Hypothalamus (tissue), 51 donors: Measurements from ENCODE around the gene EPHA8.

Experiments used
- DNase-seq, 51 donors: peaks; one replicate each; lab custom pipeline; 2025; lab: John Stamatoyannopoulos, UW

Gene EPHA8

GRCh38 chr1:22638476-22639234 is 75.4 kb downstream of the EPHA8 start:
- DNase-seq = no peak

DNA sequence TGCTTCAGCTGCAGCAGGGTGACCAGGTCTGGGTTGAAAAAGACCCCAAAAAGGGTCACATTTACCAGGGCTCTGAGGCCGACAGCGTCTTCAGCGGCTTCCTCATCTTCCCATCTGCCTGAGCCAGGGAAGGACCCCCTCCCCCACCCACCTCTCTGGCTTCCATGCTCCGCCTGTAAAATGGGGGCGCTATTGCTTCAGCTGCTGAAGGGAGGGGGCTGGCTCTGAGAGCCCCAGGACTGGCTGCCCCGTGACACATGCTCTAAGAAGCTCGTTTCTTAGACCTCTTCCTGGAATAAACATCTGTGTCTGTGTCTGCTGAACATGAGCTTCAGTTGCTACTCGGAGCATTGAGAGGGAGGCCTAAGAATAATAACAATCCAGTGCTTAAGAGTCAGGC is 76.0 kb downstream of the EPHA8 start:
- DNase-seq = peak in 3 of 51 donors; percentile 9 to 16 (median 10)

- no peak for DNase-seq
These were observed 78.0 kb downstream of the EPHA8 start for GRCh38 chr1:22641247-22641646.

DNA sequence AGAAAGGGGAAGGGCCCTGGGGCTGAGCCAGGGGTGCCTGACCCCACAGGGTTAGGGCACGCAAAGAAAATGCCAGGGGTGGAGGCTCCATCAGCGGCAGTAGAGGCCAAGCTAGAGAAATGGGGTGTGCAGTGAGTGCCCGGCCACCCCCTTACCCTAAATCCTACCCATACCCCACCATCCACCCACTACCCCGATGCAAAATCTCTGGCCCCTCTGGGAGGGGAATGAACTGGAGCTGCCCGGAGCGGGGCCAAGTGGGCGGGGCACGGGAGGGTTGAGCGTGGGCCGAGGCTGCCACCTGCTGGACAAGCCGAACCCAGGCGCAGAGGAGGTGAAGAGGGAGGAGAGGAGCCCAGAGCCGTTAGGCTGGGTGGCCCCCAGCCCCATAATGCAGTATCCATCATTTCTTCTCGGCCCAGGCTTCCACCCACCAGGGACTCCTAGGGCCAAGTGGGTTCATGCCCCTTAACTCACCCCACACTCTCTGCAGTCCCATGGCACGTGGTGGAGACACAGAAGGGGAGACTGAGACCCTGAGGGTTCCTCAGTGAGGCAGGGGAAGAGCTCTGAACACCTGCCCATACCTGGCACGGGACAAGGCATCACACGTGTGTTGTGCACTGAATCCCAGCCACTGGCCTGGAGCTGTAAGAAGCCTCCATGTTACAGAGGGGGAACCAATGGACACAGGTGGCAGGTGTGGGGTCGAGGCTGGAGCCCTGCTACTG is 78.8 kb downstream of the EPHA8 start:
- peak in 49 of 51 donors; percentile 11 to 84 (median 59) for DNase-seq

DNA sequence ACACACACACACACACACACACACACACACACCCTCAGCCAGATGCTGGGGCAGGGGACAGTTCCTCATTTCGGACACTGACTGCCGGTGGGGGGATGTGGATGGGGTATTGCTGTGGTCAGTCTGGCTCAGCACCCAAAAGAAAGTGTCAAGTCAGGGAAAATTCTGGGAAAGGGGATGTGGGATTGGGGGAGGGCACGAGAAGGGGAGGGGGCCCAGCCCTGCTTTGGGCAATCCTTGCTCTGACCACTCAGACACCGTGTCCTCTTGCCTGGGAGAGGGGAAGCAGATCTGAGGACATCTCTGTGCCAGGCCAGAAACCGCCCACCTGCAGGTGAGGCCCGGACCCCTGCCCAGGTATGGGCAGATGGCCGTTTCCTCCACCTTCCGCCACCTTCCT is 80.1 kb downstream of the EPHA8 start, which contains the start of gene C1QC:
Gene C1QC (plus strand): TSS at position 253 of the 400 bp plus-strand sequence. CDS start 391 bp downstream, outside the sequence.
- DNase-seq = peak in 23 of 51 donors; percentile 6 to 53 (median 25)

- no peak for DNase-seq
These were observed 80.6 kb downstream of the EPHA8 start for GRCh38 chr1:22643928-22644327.

- no peak for DNase-seq
These were observed 82.6 kb downstream of the EPHA8 start for GRCh38 chr1:22645931-22646330.

DNA sequence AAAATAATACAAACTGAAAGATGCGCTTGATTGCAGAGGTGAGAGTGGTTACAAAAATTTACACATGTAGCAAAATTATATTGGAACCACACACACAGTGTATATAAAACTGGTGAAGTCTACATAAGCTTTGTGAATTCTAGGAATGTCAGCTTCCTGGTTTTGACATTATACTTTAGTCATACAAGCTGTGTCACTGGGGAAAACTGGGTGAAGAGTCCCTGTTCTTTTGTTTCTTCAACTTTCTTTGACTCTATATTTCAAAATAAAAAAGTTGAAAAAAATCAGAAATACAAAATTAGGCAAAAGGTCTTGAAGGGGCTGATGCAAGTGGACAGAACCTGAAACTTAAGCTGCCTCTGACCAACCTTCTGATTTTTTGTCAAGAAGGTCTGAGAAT is 83.1 kb downstream of the EPHA8 start:
- no peak for DNase-seq

GRCh38 chr1:22650089-22650693 is 86.9 kb downstream of the EPHA8 start:
- no peak for DNase-seq

DNA sequence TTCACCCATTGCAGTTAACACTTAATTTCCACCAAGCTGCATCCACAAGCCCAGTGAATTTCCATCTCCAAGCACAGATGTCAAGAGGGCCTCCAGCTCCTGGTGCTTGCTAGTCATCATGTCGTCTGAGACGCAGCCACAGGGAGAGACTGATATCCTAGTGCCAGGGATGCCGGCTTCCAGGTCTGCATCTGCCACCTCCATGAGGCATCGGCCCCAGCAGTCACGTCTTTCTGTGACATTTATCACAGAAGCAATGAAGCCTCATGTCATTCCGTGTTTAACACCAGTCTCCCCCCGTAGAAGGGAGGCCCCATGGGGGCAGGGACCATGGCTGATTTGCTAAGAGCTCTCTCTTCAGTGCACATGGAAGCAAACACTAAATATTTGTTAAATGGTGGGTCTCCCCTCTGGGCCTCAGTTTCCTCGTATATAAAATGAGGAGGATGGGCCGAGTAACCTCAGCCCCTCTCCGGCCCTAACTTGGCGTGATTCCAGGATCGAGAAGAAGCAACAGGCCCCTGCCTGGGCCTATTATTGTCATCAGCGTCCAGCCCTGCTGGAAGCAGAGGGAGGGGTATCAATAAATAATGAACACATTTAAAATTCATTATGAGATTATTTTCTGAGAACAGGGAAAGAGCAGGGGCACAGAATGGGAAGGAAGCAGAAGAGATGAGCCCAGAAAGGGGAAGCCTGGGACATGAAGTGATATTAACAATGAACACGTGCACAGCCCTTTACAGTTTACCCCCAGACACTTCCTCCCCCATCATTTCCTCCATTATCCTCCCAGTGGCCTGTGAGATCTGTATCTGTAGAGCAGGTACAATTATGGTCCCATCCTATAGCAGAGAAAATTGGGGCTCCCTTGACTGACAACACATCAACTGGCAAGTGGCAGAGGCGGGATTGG is 88.9 kb downstream of the EPHA8 start:
- peak in 1 of 51 donors; percentile 33 for DNase-seq

DNA sequence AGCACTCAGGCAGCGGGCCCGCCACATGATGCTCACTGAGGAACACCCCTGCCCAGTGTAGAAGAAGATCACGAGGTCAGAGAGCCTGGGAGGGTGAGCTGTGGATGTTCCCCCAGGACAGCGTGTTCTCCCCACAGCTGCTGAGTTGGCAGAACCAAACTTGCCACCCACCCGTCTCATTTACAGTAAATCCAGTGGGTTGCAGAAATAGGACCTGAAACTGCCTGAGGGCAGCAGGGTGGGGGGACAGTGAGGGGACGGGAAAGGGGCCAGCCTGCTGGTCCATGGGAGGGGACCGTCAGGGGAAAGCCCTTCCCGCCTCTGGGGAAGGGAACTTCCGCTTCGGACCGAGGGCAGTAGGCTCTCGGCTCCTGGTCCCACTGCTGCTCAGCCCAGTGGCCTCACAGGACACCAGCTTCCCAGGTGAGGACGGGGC is 89.6 kb downstream of the EPHA8 start, which contains the start of gene C1QB:
Gene C1QB (plus strand): TSS at position 356 of the 436 bp plus-strand sequence. CDS start 6,227 bp downstream, outside the sequence.
- peak in 33 of 51 donors; percentile 7 to 66 (median 31) for DNase-seq
